Stimulated activated CD8-positive, alpha-beta memory T cell treated with anti-CD3 and anti-CD28 coated beads, Interleukin-15, amount 100 ng/mL, for 48 hours (primary cell): Measurements from ENCODE around the gene MALAT1.
A peak's percentile ranks its signal among the peaks of the same experiment; 100 is the strongest.

ENCODE experiments used
- DNase-seq, 2 donors: peaks; one replicate each; pipeline ENCODE4 v3.0.0-alpha.2; 2020; ENCODE audit warnings: low read depth in 2 of 2

Gene MALAT1

GRCh38 chr11:65540290-65541092 is 41.6 kb downstream of the MALAT1 start:
- peak; percentile 74 to 85 for DNase-seq

GRCh38 chr11:65541093-65541982 is 42.5 kb downstream of the MALAT1 start:
- no peak for DNase-seq

- no peak for DNase-seq
Measured at GRCh38 chr11:65542738-65543390, 44.0 kb downstream of the MALAT1 start.

GRCh38 chr11:65545853-65546216 is 47.0 kb downstream of the MALAT1 start:
- DNase-seq: no peak

GRCh38 chr11:65546217-65546958 is 47.5 kb downstream of the MALAT1 start:
- DNase-seq: peak; percentile 95 to 96

- DNase-seq: no peak
Measured at GRCh38 chr11:65547446-65548125, 48.7 kb downstream of the MALAT1 start.

GRCh38 chr11:65548395-65548794 is 49.5 kb downstream of the MALAT1 start:
- no peak for DNase-seq

GRCh38 chr11:65549096-65549495 is 50.3 kb downstream of the MALAT1 start:
- no peak for DNase-seq

GRCh38 chr11:65551572-65552387 is 52.9 kb downstream of the MALAT1 start:
- DNase-seq: no peak

GRCh38 chr11:65552388-65552951 is 53.6 kb downstream of the MALAT1 start:
- no peak for DNase-seq

- no peak for DNase-seq
Measured at GRCh38 chr11:65553301-65554001, 54.6 kb downstream of the MALAT1 start.

- no peak for DNase-seq
Measured at GRCh38 chr11:65554057-65554818, 55.4 kb downstream of the MALAT1 start.

- DNase-seq: no peak
Measured at GRCh38 chr11:65554842-65555430, 56.1 kb downstream of the MALAT1 start.

- DNase-seq: no peak
Measured at GRCh38 chr11:65555693-65556231, 56.9 kb downstream of the MALAT1 start.
